GM12874 (cell line): Measurements from ENCODE around the gene OLFM4.

ENCODE experiments used
- CTCF ChIP-seq: IDR thresholded peaks from 2 replicates; pipeline ENCODE4 v1.5.1; 2011; ENCODE audit warnings: low read depth, mild to moderate bottlenecking, control low read depth, low read length, moderate library complexity; ENCODE audit not compliant: insufficient read depth

Gene OLFM4

GRCh38 chr13:53017433-53017970, 11.1 kb upstream of the OLFM4 start:
- no peak for TF ChIP-seq CTCF

- no peak for TF ChIP-seq CTCF
Measured at GRCh38 chr13:53018690-53019647, 9.6 kb upstream of the OLFM4 start.

- TF ChIP-seq CTCF: no peak
Measured at GRCh38 chr13:53020764-53021335, 7.8 kb upstream of the OLFM4 start.

GRCh38 chr13:53023246-53023645, 5.4 kb upstream of the OLFM4 start:
- TF ChIP-seq CTCF: no peak

GRCh38 chr13:53028063-53028462, 550 bp upstream of the OLFM4 start:
- no peak for TF ChIP-seq CTCF

- no peak for TF ChIP-seq CTCF
Measured at GRCh38 chr13:53032849-53033248, 4.2 kb downstream of the OLFM4 start.

GRCh38 chr13:53038993-53039392, 10.4 kb downstream of the OLFM4 start:
- no peak for TF ChIP-seq CTCF
